ENCODE results near the gene CHAC2. TPM values are rescaled to one million over a fixed set of nuclear protein-coding genes. Genes with fewer than 3 reads are reported as not detected.

The CHAC2 gene
- total and polyA plus RNA-seq, 9 of the 15 experiments (the other 6 are each of a cell fraction or from before 2014, with no cell fraction given), result 9.8 to 35.6 (median 18.2) TPM

GRCh38 chr2:53770264-53770663 lies 2.7 kb downstream of the CHAC2 start (continued):
- TF ChIP-seq, protein P1, sequence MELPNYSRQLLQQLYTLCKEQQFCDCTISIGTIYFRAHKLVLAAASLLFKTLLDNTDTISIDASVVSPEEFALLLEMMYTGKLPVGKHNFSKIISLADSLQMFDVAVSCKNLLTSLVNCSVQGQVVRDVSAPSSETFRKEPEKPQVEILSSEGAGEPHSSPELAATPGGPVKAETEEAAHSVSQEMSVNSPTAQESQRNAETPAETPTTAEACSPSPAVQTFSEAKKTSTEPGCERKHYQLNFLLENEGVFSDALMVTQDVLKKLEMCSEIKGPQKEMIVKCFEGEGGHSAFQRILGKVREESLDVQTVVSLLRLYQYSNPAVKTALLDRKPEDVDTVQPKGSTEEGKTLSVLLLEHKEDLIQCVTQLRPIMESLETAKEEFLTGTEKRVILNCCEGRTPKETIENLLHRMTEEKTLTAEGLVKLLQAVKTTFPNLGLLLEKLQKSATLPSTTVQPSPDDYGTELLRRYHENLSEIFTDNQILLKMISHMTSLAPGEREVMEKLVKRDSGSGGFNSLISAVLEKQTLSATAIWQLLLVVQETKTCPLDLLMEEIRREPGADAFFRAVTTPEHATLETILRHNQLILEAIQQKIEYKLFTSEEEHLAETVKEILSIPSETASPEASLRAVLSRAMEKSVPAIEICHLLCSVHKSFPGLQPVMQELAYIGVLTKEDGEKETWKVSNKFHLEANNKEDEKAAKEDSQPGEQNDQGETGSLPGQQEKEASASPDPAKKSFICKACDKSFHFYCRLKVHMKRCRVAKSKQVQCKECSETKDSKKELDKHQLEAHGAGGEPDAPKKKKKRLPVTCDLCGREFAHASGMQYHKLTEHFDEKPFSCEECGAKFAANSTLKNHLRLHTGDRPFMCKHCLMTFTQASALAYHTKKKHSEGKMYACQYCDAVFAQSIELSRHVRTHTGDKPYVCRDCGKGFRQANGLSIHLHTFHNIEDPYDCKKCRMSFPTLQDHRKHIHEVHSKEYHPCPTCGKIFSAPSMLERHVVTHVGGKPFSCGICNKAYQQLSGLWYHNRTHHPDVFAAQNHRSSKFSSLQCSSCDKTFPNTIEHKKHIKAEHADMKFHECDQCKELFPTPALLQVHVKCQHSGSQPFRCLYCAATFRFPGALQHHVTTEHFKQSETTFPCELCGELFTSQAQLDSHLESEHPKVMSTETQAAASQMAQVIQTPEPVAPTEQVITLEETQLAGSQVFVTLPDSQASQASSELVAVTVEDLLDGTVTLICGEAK (IDR thresholded peaks at IDR 0.05), result peak; percentile 72
- TF ChIP-seq, protein P1 (CRISPR knock-in tag; IDR thresholded peaks at IDR 0.05), result no peak
- TF ChIP-seq MBD1 (CRISPR knock-in tag; IDR thresholded peaks at IDR 0.05), result no peak
- TF ChIP-seq SMARCA4 (IDR thresholded peaks at IDR 0.05), result peak; percentile 37; the same call in 1 of the 2 replicates
- peak; percentile 33; the same call in 1 of the 2 replicates for TF ChIP-seq FOSL1 (tag; conservative IDR thresholded peaks at IDR 0.05)
- peak; percentile 60; the same call in 1 of the 2 replicates for TF ChIP-seq MAFK (IDR thresholded peaks at IDR 0.05; ENCODE audit: low read length)
- TF ChIP-seq ATF3 (IDR thresholded peaks at IDR 0.05), result peak; percentile 35; the same call in 1 of the 2 replicates
- no peak for TF ChIP-seq ATF3 (CRISPR knock-in tag; conservative IDR thresholded peaks at IDR 0.05)
- 0 out of 2 replicates have a peak, but pooled peaks have one; percentile 23 for TF ChIP-seq SMARCE1 (IDR thresholded peaks at IDR 0.05)
- TF ChIP-seq BACH1 (tag; IDR thresholded peaks at IDR 0.05), result peak; percentile 30; the same call in 1 of the 2 replicates

Data from K562 (cell line).